Liver (tissue), 9 donors: Measurements from ENCODE around the gene SLC6A18. TPM values are rescaled to one million over a fixed set of nuclear protein-coding genes. Genes with fewer than 3 reads are reported as not detected.

ENCODE experiments used
- DNase-seq: peaks from one replicate; pipeline ENCODE4 v3.0.0-alpha.2; 2017; ENCODE audit warnings: low spot score
- H3K27ac ChIP-seq, 2 donors: one replicate each; pipeline ENCODE4 v1.7.0; 2013; ENCODE audit warnings: inconsistent platforms in 2 of 2, low read length in 2 of 2, control low read depth in 1 of 2, low read depth in 1 of 2, mild to moderate bottlenecking in 1 of 2
- H3K27me3 ChIP-seq, 4 donors: one replicate each; pipeline versions ENCODE4 v1.6.1 to v1.7.0; 2013; ENCODE audit warnings: low read length in 3 of 4, inconsistent platforms in 1 of 4, mild to moderate bottlenecking in 1 of 4, moderate library complexity in 1 of 4; ENCODE audit not compliant: control insufficient read depth in 4 of 4, insufficient read depth in 4 of 4
- H3K36me3 ChIP-seq, 4 donors: one replicate each; pipeline versions ENCODE4 v1.6.1 to v1.7.0; 2013; ENCODE audit warnings: low read length in 3 of 4, mild to moderate bottlenecking in 3 of 4, low read depth in 1 of 4, moderate library complexity in 1 of 4; ENCODE audit not compliant: control insufficient read depth in 4 of 4, insufficient read depth in 3 of 4
- H3K4me1 ChIP-seq, 4 donors: one replicate each; pipeline versions ENCODE4 v1.6.1 to v1.7.0; 2013; ENCODE audit warnings: low read length in 3 of 4, mild to moderate bottlenecking in 3 of 4, moderate library complexity in 1 of 4; ENCODE audit not compliant: control insufficient read depth in 4 of 4, insufficient read depth in 4 of 4
- H3K4me3 ChIP-seq, 3 donors: one replicate each; pipeline versions ENCODE4 v1.6.1 to v1.7.0; 2013; ENCODE audit warnings: low read length in 3 of 3, control low read depth in 1 of 3, low read depth in 1 of 3, mild to moderate bottlenecking in 1 of 3
- H3K9ac ChIP-seq, 2 donors: one replicate each; pipeline ENCODE4 v1.7.0; 2013; ENCODE audit warnings: low read length in 2 of 2, mild to moderate bottlenecking in 2 of 2, moderate library complexity in 2 of 2, control low read depth in 1 of 2, low read depth in 1 of 2
- H3K9me3 ChIP-seq, 4 donors: one replicate each; pipeline versions ENCODE4 v1.6.1 to v1.7.0; 2013; ENCODE audit warnings: low read length in 3 of 4; ENCODE audit not compliant: control insufficient read depth in 4 of 4
- ATF3 ChIP-seq: IDR thresholded peaks from 2 replicates; pipeline ENCODE4 v1.6.1; 2016; ENCODE audit warnings: antibody characterized with exemption
- EGR1 ChIP-seq, 2 donors: IDR thresholded peaks; 2 replicates each; pipeline ENCODE4 v1.6.1; 2016 to 2018; ENCODE audit warnings: antibody characterized with exemption in 2 of 2, low read depth in 2 of 2
- FOXA2 ChIP-seq: IDR thresholded peaks from 2 replicates; pipeline ENCODE4 v1.6.1; 2016; ENCODE audit warnings: antibody characterized with exemption
- HNF4A ChIP-seq, 2 donors: conservative IDR thresholded peaks; 2 replicates each; pipeline ENCODE4 v1.6.1; 2016; ENCODE audit warnings: antibody characterized with exemption in 2 of 2, mild to moderate bottlenecking in 2 of 2
- HNF4G ChIP-seq: IDR thresholded peaks from 2 replicates; pipeline ENCODE4 v1.6.1; 2016; ENCODE audit warnings: antibody characterized with exemption
- RXRA ChIP-seq, 2 donors: IDR thresholded peaks; 2 replicates each; pipeline ENCODE4 v1.6.1; 2017 to 2018; ENCODE audit warnings: antibody characterized with exemption in 2 of 2, mild to moderate bottlenecking in 1 of 2
- SP1 ChIP-seq: IDR thresholded peaks from 2 replicates; pipeline ENCODE4 v1.6.1; 2018; ENCODE audit warnings: antibody characterized with exemption, mild to moderate bottlenecking
- TAF1 ChIP-seq: conservative IDR thresholded peaks from 2 replicates; pipeline ENCODE4 v1.6.1; 2016; ENCODE audit warnings: antibody characterized with exemption, mild to moderate bottlenecking
- YY1 ChIP-seq: IDR thresholded peaks from 2 replicates; pipeline ENCODE4 v1.6.1; 2016; ENCODE audit warnings: antibody characterized with exemption, mild to moderate bottlenecking
- ZBTB33 ChIP-seq: IDR thresholded peaks from 2 replicates; pipeline ENCODE4 v1.6.1; 2016; ENCODE audit warnings: antibody characterized with exemption
- WGBS: extraction: QIAGEN DNeasy Blood & Tissue Kit; methylation state at CpG from one replicate; pipeline ENCODE4 v1.1.7; 2013; 5-methylcytosine and 5-hydroxymethylcytosine counted together
- polyA plus RNA-seq, 2 donors: library from polyadenylated mRNA; stranded (reverse) in 1 of 2; unstranded in 1 of 2; fragments of 200-250 nt in 1 of 2; fragments of >200 nt in 1 of 2; fragmentation: Nextera tagmentation in 1 of 2; extraction: Ambion mirVana in 1 of 2; gene quantifications; one replicate each; pipeline versions ENCODE4 v1.2.1 to v1.2.3, GENCODE V29; 2013 to 2015
- total RNA-seq, 2 donors: library from RNA; depleted of rRNA; stranded (reverse); fragments of >200 nt; gene quantifications; one replicate each; pipeline ENCODE4 v1.2.3, GENCODE V29; 2014
- TF ChIP-seq, protein P1 (sequence below): IDR thresholded peaks from 2 replicates; pipeline ENCODE4 v1.6.1; 2016; ENCODE audit warnings: antibody characterized with exemption, mild to moderate bottlenecking
- TF ChIP-seq, protein P2 (sequence below): fragments of 150-350 bp; IDR thresholded peaks from 2 replicates; pipeline ENCODE4 v1.5.1; 2017; ENCODE audit warnings: improper control_type of control experiment, low read depth, low read length; ENCODE audit not compliant: missing input control
- donor health status: healthy.
- donor health status: healthy.
- donor health status: healthy.
- donor health status: healthy.
- donor health status: healthy.

Gene SLC6A18
- total and polyA plus RNA-seq, 4 donors = not detected

DNA sequence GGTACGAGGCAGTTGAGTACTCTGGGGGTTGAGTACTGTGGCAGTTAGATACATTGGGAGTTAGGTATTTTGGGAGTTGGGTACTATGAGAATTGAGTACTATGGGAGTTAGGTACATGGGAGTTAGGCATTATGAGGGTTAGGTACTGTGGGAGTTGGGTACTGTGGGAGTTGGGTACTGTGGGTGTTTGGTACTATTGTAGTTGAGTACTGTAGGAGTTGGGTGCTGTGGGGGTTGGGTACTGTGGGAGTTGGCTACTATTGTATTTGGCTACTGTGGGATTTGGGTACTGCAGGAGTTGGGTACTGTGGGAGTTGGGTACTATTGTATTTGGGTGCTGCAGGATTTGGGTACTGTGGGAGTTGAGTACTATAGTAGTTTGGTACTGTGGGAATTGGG lies 28.6 kb upstream of the SLC6A18 start:
- Histone ChIP-seq H3K27me3 (peaks cover 0 to 2% (median 0%) of the 10 kb centered on the region in 4 donors), H3K36me3 (no peaks in the 10 kb centered on the region), H3K4me3 (no peak overlapping the region), H3K9ac (no peak overlapping the region), H3K9me3 (no peaks in the 10 kb centered on the region), H3K27ac (no peak overlapping the region), H3K4me1 (no peaks in the 10 kb centered on the region)
- TF ChIP-seq ATF3 (no peak), ZBTB33 (no peak), YY1 (no peak), HNF4G (no peak), FOXA2 (no peak), TAF1 (no peak), SP1 (no peak), RXRA (IDR thresholded peaks at IDR 0.05) (no peak), HNF4A (conservative IDR thresholded peaks at IDR 0.05) (no peak), EGR1 (IDR thresholded peaks at IDR 0.05; ENCODE audit: low read depth in 2 of 2) (no peak)
- TF ChIP-seq, protein P1, sequence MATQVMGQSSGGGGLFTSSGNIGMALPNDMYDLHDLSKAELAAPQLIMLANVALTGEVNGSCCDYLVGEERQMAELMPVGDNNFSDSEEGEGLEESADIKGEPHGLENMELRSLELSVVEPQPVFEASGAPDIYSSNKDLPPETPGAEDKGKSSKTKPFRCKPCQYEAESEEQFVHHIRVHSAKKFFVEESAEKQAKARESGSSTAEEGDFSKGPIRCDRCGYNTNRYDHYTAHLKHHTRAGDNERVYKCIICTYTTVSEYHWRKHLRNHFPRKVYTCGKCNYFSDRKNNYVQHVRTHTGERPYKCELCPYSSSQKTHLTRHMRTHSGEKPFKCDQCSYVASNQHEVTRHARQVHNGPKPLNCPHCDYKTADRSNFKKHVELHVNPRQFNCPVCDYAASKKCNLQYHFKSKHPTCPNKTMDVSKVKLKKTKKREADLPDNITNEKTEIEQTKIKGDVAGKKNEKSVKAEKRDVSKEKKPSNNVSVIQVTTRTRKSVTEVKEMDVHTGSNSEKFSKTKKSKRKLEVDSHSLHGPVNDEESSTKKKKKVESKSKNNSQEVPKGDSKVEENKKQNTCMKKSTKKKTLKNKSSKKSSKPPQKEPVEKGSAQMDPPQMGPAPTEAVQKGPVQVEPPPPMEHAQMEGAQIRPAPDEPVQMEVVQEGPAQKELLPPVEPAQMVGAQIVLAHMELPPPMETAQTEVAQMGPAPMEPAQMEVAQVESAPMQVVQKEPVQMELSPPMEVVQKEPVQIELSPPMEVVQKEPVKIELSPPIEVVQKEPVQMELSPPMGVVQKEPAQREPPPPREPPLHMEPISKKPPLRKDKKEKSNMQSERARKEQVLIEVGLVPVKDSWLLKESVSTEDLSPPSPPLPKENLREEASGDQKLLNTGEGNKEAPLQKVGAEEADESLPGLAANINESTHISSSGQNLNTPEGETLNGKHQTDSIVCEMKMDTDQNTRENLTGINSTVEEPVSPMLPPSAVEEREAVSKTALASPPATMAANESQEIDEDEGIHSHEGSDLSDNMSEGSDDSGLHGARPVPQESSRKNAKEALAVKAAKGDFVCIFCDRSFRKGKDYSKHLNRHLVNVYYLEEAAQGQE = no peak
- TF ChIP-seq, protein P2, sequence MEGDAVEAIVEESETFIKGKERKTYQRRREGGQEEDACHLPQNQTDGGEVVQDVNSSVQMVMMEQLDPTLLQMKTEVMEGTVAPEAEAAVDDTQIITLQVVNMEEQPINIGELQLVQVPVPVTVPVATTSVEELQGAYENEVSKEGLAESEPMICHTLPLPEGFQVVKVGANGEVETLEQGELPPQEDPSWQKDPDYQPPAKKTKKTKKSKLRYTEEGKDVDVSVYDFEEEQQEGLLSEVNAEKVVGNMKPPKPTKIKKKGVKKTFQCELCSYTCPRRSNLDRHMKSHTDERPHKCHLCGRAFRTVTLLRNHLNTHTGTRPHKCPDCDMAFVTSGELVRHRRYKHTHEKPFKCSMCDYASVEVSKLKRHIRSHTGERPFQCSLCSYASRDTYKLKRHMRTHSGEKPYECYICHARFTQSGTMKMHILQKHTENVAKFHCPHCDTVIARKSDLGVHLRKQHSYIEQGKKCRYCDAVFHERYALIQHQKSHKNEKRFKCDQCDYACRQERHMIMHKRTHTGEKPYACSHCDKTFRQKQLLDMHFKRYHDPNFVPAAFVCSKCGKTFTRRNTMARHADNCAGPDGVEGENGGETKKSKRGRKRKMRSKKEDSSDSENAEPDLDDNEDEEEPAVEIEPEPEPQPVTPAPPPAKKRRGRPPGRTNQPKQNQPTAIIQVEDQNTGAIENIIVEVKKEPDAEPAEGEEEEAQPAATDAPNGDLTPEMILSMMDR = no peak
- no peak for DNase-seq
- WGBS = 90% methylated on average over 1 of the region's 1 CpG

GRCh38 chr5:1197876-1198666 lies 27.1 kb upstream of the SLC6A18 start:
- no peaks in the 10 kb centered on the region for H3K27me3 ChIP-seq
- TF ChIP-seq SP1 (no peak), ZBTB33 (no peak), ATF3 (no peak)

More at GRCh38 chr5:1197876-1198666, 27.1 kb upstream of the SLC6A18 start:
- 93% methylated on average over 7 of the region's 7 CpGs for WGBS
- no peak overlapping the region for H3K4me3 ChIP-seq
- no peaks in the 10 kb centered on the region for H3K36me3 ChIP-seq
- no peak for DNase-seq
- no peak overlapping the region for H3K27ac ChIP-seq
- H3K9ac ChIP-seq = no peak overlapping the region
- no peaks in the 10 kb centered on the region for H3K9me3 ChIP-seq
- no peaks in the 10 kb centered on the region for H3K4me1 ChIP-seq
